Right cardiac atrium (tissue), 5 donors: ENCODE data around the gene CIROP. TPM values are rescaled to one million over a fixed set of nuclear protein-coding genes. Genes with fewer than 3 reads are reported as not detected.

ENCODE experiments used
- ATAC-seq, 2 donors: fragments of 200-7000 bp; cut with Tn5 transposase; one replicate each; pipeline versions ENCODE4 v1.8.0 to v1.9.1; 2020; ENCODE audit warnings: moderate library complexity in 2 of 2, mild to moderate bottlenecking in 1 of 2
- DNase-seq, 3 donors: peaks; one replicate each; pipeline ENCODE4 v3.0.0-alpha.2; 2020
- H3K27ac ChIP-seq: one replicate; pipeline ENCODE4 v1.5.1; 2013; ENCODE audit warnings: mild to moderate bottlenecking, low read length, control low read depth, moderate library complexity
- H3K27me3 ChIP-seq: one replicate; pipeline ENCODE4 v1.6.1; 2013; ENCODE audit not compliant: control insufficient read depth, insufficient read depth
- H3K4me1 ChIP-seq: one replicate; pipeline ENCODE4 v1.6.1; 2013; ENCODE audit warnings: low read length; ENCODE audit not compliant: control insufficient read depth, insufficient read depth
- H3K4me3 ChIP-seq: one replicate; pipeline ENCODE4 v1.5.1; 2013; ENCODE audit warnings: low read length, control low read depth
- H3K9me3 ChIP-seq: one replicate; pipeline ENCODE4 v1.6.1; 2013; ENCODE audit warnings: low read length; ENCODE audit not compliant: control insufficient read depth
- WGBS: extraction: QIAGEN DNeasy Blood & Tissue Kit; methylation state at CpG from one replicate; pipeline ENCODE4 v1.1.7; 2013; 5-methylcytosine and 5-hydroxymethylcytosine counted together
- intact Hi-C, 4 donors: fragments of 100-400 bp; cut with DNase I; formaldehyde crosslinking; loops; one replicate each; pipeline versions ENCODE4 v1.11.0 to v1.14.0; 2022 to 2023
- polyA plus RNA-seq: library from polyadenylated mRNA; stranded (reverse); fragments of 200-250 nt; gene quantifications from one replicate; pipeline ENCODE4 v1.2.3, GENCODE V29; 2013
- total RNA-seq, 4 donors: library from RNA; stranded (reverse); fragmentation: NEBNext Ultra II Directional; extraction: Animal tissue kit (Norgen Biotek cat#: 25700); gene quantifications; one replicate each; pipeline ENCODE4 v1.2.1, GENCODE V29; 2021
- donor health status: healthy with polysubstance abuse.
- donor health status: DM: no; HTN: yes; CAD: no.
- donor health status: DM: no; HTN: no; CAD: no.
- donor health status: DM: no; HTN: yes; CAD: no; lungs with severe emphysema.
- donor health status: DM: yes; HTN: yes; CAD: no.

CIROP gene
- total and polyA plus RNA-seq, 5 donors: not detected

GRCh38 chr14:23060536-23061260 is 44.1 kb downstream of the CIROP start:
- intact Hi-C loops: no loop called here

GRCh38 chr14:23058654-23059504 is 45.9 kb downstream of the CIROP start:
- peaks cover 5% of the 10 kb centered on the region for H3K4me1 ChIP-seq
- H3K9me3 ChIP-seq: no peaks in the 10 kb centered on the region
- no peaks in the 10 kb centered on the region for H3K27me3 ChIP-seq
- DNase-seq (peak in 2 of 3 donors; percentile 39 to 44), ATAC-seq (no peak)
- 89% methylated on average over 32 of the region's 32 CpGs for WGBS
- no peak overlapping the region for H3K27ac ChIP-seq
- no peak overlapping the region for H3K4me3 ChIP-seq
- intact Hi-C loops: loop anchor here in 1 of 4 donors (2.0 kb wide), 1 partner anchor 72 kb away; no protein-coding TSS in a partner anchor

More at GRCh38 chr14:23060536-23061260, 44.1 kb downstream of the CIROP start:
- Histone ChIP-seq H3K27ac (no peak overlapping the region), H3K4me1 (peaks cover 5% of the 10 kb centered on the region), H3K9me3 (no peaks in the 10 kb centered on the region), H3K27me3 (no peaks in the 10 kb centered on the region), H3K4me3 (no peak overlapping the region)
- 92% methylated on average over 17 of the region's 17 CpGs for WGBS
- ATAC-seq (no peak), DNase-seq (peak in 1 of 3 donors; percentile 19)

DNA sequence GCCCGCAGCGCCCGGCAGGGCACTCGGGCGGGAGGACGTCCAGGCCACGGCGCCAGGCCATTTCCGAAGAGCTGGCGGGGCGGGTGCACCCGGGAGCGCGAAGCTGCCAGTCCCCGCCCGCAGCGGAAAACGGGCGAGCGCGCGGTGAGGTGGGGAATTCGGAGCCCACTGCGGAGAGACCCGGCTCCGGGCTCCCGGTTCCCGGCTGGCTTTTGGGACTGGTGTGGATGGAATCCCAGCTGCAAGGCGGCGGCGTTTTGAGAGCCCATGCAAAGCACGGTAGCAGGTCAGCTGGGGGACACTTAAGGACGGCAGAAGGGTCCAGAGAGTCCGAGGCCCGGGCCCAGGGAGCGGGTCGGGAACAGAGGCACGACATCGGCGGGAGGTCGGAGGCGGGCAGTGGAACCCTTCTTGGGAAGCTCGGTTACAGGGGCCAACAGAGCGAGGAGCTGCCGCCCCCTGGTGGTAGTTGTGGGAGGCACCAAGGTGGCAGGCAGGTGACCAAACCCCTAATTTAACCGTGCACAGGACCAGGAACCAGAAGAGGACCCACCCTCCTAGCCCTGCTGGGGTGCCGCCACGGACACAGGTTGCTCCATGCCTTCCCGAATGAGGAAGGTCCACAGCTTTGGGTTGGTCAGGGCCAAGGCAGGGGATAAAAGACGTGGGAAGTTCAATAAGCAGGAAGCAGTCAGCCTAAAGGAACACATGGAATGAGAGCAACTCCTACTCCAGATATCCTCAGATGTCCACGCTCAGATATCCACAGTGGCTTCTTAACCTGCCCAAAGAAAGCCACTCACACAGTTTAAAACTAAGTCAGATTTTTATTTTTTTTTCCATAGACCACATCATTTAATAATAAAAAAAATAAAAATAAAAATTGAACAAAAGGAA is 46.8 kb downstream of the CIROP start:
- intact Hi-C loops: loop anchor here in 3 of 4 donors (2.0 kb wide), 1 partner anchor 71 kb away; no protein-coding TSS in a partner anchor
- 1% methylated on average over 51 of the region's 51 CpGs for WGBS
- peaks cover 5% of the 10 kb centered on the region for H3K4me1 ChIP-seq

GRCh38 chr14:23056956-23057756 is 47.6 kb downstream of the CIROP start, which contains the start of gene CDH24:
CDH24 (minus strand) TSS chr14:23057520; CDS start chr14:23055733, 1,787 bp downstream.
- Histone ChIP-seq H3K4me1 (peaks cover 3% of the 10 kb centered on the region), H3K4me3 (peak within 1 kb of the TSS; percentile 83), H3K27ac (no peak within 1 kb of the TSS), H3K9me3 (no peaks in the 10 kb centered on the region), H3K27me3 (no peaks in the 10 kb centered on the region)
- WGBS: 2% methylated on average over 72 of the region's 73 CpGs
- intact Hi-C loops: loop anchor here in 2 of 4 donors (2.0 kb wide), 1 partner anchor 70 kb away; no protein-coding TSS in a partner anchor
- peak; percentile 64 to 75 for ATAC-seq
- peak; percentile 71 to 91 (median 89) for DNase-seq

More for the DNA sequence above, 46.8 kb downstream of the CIROP start:
- H3K27ac ChIP-seq: no peak overlapping the region
- DNase-seq (peak; percentile 87 to 94 (median 94)), ATAC-seq (peak; percentile 73 to 81)
- H3K9me3 ChIP-seq: no peaks in the 10 kb centered on the region
- H3K4me3 ChIP-seq: peak overlapping the region; percentile 83
- H3K27me3 ChIP-seq: no peaks in the 10 kb centered on the region

GRCh38 chr14:23056145-23056955 is 48.4 kb downstream of the CIROP start:
- 12% methylated on average over 17 of the region's 17 CpGs for WGBS
- no peaks in the 10 kb centered on the region for H3K27me3 ChIP-seq
- peak; percentile 61 to 82 (median 77) for DNase-seq
- H3K9me3 ChIP-seq: no peaks in the 10 kb centered on the region
- H3K4me3 ChIP-seq: no peak overlapping the region
- intact Hi-C loops: loop anchor here in 2 of 4 donors (2.0 kb wide), 1 partner anchor 70 kb away; no protein-coding TSS in a partner anchor
- no peaks in the 10 kb centered on the region for H3K4me1 ChIP-seq
- ATAC-seq: peak; percentile 38 to 58
- no peak overlapping the region for H3K27ac ChIP-seq

DNA sequence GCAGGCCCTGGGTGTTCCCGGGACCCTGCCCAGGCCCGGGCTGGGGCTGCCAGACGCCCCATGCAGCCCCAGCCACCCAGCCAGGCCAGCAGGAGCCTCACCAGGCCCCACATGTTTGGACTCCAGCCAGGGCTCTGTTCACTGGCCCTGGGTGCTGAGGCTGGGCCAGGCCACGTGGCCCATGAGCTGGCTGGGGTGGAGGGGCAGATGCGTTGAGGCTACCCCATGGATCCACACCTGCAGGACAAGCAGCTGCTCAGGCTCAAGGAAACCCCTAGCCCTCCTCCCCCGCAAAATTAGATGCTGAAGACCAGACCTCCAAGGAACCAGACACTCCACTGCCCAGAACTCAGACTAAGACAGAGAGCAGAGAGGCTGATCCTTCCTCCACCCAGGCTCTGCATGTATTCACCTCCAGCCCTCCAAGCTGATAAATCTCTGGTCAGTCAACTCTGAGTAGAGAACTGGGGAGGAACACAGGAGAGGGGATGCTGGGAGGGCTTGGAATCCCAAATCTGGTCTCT is 49.1 kb downstream of the CIROP start:
- 77% methylated on average over 6 of the region's 6 CpGs for WGBS
- ATAC-seq: no peak
- H3K9me3 ChIP-seq: no peaks in the 10 kb centered on the region
- H3K27ac ChIP-seq: no peak overlapping the region
- DNase-seq: peak in 2 of 3 donors; percentile 48 to 73
- no peak overlapping the region for H3K4me3 ChIP-seq
- H3K27me3 ChIP-seq: no peaks in the 10 kb centered on the region
- no peaks in the 10 kb centered on the region for H3K4me1 ChIP-seq
- intact Hi-C loops: loop anchor here in 2 of 4 donors (2.0 kb wide), 1 partner anchor 69 kb away; no protein-coding TSS in a partner anchor

DNA sequence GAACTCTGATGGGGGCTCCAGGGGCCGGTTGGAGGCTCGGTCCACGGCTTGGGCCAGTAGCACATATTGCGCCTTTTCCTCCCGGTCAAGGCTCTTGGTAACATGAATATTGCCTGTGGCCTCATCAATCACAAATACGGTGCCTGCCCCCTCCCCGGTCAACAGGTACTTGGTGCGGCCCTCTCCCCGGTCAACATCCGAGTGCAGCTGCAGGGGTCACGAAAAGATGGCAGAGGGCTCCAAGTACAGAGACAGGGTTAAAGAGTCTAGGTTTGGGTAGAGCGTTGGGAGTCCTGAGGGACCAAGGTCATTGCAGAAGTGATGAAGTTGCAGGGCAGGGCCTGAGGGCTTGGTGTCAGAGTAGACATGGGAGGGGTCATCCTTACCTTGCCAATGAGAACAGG is 49.6 kb downstream of the CIROP start:
- peak in 1 of 3 donors; percentile 17 for DNase-seq
- Histone ChIP-seq H3K4me3 (no peak overlapping the region), H3K27ac (no peak overlapping the region), H3K4me1 (no peaks in the 10 kb centered on the region), H3K27me3 (no peaks in the 10 kb centered on the region), H3K9me3 (no peaks in the 10 kb centered on the region)
- no peak for ATAC-seq
- 98% methylated on average over 12 of the region's 12 CpGs for WGBS
- intact Hi-C loops: no loop called here

- intact Hi-C loops: loop anchor here in 1 of 4 donors (5.0 kb wide), 1 partner anchor 67 kb away; no protein-coding TSS in a partner anchor
- Histone ChIP-seq H3K9me3 (no peaks in the 10 kb centered on the region), H3K4me1 (no peaks in the 10 kb centered on the region), H3K4me3 (no peak overlapping the region), H3K27me3 (no peaks in the 10 kb centered on the region), H3K27ac (no peak overlapping the region)
- ATAC-seq (no peak), DNase-seq (peak in 1 of 3 donors; percentile 62)
- WGBS: 69% methylated on average over 17 of the region's 17 CpGs
Observed at GRCh38 chr14:23054000-23054811, 50.6 kb downstream of the CIROP start.
